ENCODE data around the gene NUP93.

Gene NUP93

GRCh38 chr16:56841659-56842058 lies 111.7 kb downstream of the NUP93 start:
- Histone ChIP-seq H3K4me3 (ENCODE audit: low read depth, low read length) (no peak overlapping the region), H3K9me3 (ENCODE audit: control insufficient read depth, insufficient read depth, low read depth, low read length) (no peaks in the 10 kb centered on the region), H3K4me1 (ENCODE audit: control insufficient read depth, insufficient read depth, low read length) (no peaks in the 10 kb centered on the region), H3K27ac (ENCODE audit: extremely low read depth, low read depth, low read length) (no peak overlapping the region), H3K36me3 (ENCODE audit: control insufficient read depth in 2 of 2, insufficient read depth in 1 of 2, low read length in 2 of 2) (peaks cover 15 to 87% of the 10 kb centered on the region in 2 experiments; a peak in 2 of 3 replicates)
- ChIA-PET CTCF (interaction anchor here (0.6 kb wide), 1 partner anchor 8 kb away, joined by 3 read pairs; no protein-coding TSS in a partner anchor), POLR2A (no interaction called here)
- no peak for TF ChIP-seq TSHZ1 (tag by site-specific recombination; IDR thresholded peaks at IDR 0.05; ENCODE audit: borderline replicate concordance)
- TF ChIP-seq, protein P1, sequence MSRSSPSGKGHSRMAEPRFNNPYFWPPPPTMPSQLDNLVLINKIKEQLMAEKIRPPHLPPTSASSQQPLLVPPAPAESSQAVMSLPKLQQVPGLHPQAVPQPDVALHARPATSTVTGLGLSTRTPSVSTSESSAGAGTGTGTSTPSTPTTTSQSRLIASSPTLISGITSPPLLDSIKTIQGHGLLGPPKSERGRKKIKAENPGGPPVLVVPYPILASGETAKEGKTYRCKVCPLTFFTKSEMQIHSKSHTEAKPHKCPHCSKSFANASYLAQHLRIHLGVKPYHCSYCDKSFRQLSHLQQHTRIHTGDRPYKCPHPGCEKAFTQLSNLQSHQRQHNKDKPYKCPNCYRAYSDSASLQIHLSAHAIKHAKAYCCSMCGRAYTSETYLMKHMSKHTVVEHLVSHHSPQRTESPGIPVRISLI (tag by site-specific recombination; IDR thresholded peaks at IDR 0.05), result no peak
- no peak for TF ChIP-seq SP7 (tag by site-specific recombination; IDR thresholded peaks at IDR 0.05)
- TF ChIP-seq ZNF248 (tag by site-specific recombination; IDR thresholded peaks at IDR 0.05), result no peak
- TF ChIP-seq ZNF112 (tag by site-specific recombination; IDR thresholded peaks at IDR 0.05), result no peak
- no peak for TF ChIP-seq PBX3 (CRISPR knock-in tag; IDR thresholded peaks at IDR 0.05)
- TF ChIP-seq ZNF843 (tag by site-specific recombination; IDR thresholded peaks at IDR 0.05), result no peak
- TF ChIP-seq, protein P2, sequence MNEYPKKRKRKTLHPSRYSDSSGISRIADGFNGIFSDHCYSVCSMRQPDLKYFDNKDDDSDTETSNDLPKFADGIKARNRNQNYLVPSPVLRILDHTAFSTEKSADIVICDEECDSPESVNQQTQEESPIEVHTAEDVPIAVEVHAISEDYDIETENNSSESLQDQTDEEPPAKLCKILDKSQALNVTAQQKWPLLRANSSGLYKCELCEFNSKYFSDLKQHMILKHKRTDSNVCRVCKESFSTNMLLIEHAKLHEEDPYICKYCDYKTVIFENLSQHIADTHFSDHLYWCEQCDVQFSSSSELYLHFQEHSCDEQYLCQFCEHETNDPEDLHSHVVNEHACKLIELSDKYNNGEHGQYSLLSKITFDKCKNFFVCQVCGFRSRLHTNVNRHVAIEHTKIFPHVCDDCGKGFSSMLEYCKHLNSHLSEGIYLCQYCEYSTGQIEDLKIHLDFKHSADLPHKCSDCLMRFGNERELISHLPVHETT (tag by site-specific recombination; IDR thresholded peaks at IDR 0.05), result no peak
- TF ChIP-seq ZNF354C (tag by site-specific recombination; IDR thresholded peaks at IDR 0.05; ENCODE audit: borderline replicate concordance, low read depth), result no peak
- TF ChIP-seq HOXC10 (CRISPR knock-in tag; IDR thresholded peaks at IDR 0.05), result no peak
- TF ChIP-seq ZFP3 (tag by site-specific recombination; IDR thresholded peaks at IDR 0.05; ENCODE audit: low read depth), result no peak
- no peak for TF ChIP-seq ZNF184 (tag by site-specific recombination; IDR thresholded peaks at IDR 0.05)
- no peak for TF ChIP-seq ZNF121 (tag by site-specific recombination; IDR thresholded peaks at IDR 0.05)
- no peak for TF ChIP-seq ZNF785 (tag by site-specific recombination; IDR thresholded peaks at IDR 0.05)
- TF ChIP-seq RBAK (tag by site-specific recombination; IDR thresholded peaks at IDR 0.05), result no peak
- no peak for TF ChIP-seq HOXD13 (CRISPR knock-in tag; IDR thresholded peaks at IDR 0.05; ENCODE audit: borderline replicate concordance)

DNA sequence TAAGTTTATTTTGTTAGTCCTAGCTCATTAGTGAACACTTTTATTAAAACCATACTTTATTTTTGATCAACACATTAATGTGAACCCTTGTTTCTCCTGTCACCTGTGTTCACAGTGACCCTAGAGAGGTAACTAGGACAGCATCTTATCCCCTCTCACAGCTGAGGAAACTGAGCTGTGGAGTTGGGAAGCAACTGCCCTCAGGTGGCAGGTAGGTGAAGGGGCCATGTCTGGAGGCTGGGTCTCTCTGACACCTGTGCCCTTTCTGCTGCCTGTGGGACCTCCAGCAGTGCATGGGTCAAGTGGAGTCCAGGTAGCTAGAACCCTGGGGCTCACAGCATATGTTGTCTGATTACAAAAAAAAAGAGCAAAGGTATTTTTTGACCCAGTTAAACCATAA lies 112.2 kb downstream of the NUP93 start:
- Histone ChIP-seq H3K27ac (ENCODE audit: extremely low read depth, low read depth, low read length) (no peak overlapping the region), H3K4me3 (ENCODE audit: low read depth, low read length) (no peak overlapping the region), H3K4me1 (ENCODE audit: control insufficient read depth, insufficient read depth, low read length) (no peaks in the 10 kb centered on the region), H3K36me3 (ENCODE audit: control insufficient read depth in 2 of 2, insufficient read depth in 1 of 2, low read length in 2 of 2) (peaks cover 15 to 82% of the 10 kb centered on the region in 2 experiments; a peak in 2 of 3 replicates), H3K9me3 (ENCODE audit: control insufficient read depth, insufficient read depth, low read depth, low read length) (no peaks in the 10 kb centered on the region)
- CTCF ChIA-PET, result interaction anchor here (0.6 kb wide), 1 partner anchor 9 kb away, joined by 3 read pairs; no protein-coding TSS in a partner anchor
- POLR2A ChIA-PET, result interaction anchor here (1.7 kb wide), 1 partner anchor 11 kb away, joined by 4 read pairs; no protein-coding TSS in a partner anchor
- TF ChIP-seq ZNF510 (tag by site-specific recombination; IDR thresholded peaks at IDR 0.05; ENCODE audit: insufficient replicate concordance) (no peak), ZNF202 (tag by site-specific recombination; IDR thresholded peaks at IDR 0.05; ENCODE audit: borderline replicate concordance) (no peak), ZNF585B (tag by site-specific recombination; IDR thresholded peaks at IDR 0.05) (no peak), ZNF473 (tag by site-specific recombination; IDR thresholded peaks at IDR 0.05) (no peak), ZNF621 (tag by site-specific recombination; IDR thresholded peaks at IDR 0.05) (no peak), YY2 (tag by site-specific recombination; IDR thresholded peaks at IDR 0.05) (no peak), MEIS1 (CRISPR knock-in tag; IDR thresholded peaks at IDR 0.05; ENCODE audit: borderline replicate concordance) (no peak)
- TF ChIP-seq, protein P3, sequence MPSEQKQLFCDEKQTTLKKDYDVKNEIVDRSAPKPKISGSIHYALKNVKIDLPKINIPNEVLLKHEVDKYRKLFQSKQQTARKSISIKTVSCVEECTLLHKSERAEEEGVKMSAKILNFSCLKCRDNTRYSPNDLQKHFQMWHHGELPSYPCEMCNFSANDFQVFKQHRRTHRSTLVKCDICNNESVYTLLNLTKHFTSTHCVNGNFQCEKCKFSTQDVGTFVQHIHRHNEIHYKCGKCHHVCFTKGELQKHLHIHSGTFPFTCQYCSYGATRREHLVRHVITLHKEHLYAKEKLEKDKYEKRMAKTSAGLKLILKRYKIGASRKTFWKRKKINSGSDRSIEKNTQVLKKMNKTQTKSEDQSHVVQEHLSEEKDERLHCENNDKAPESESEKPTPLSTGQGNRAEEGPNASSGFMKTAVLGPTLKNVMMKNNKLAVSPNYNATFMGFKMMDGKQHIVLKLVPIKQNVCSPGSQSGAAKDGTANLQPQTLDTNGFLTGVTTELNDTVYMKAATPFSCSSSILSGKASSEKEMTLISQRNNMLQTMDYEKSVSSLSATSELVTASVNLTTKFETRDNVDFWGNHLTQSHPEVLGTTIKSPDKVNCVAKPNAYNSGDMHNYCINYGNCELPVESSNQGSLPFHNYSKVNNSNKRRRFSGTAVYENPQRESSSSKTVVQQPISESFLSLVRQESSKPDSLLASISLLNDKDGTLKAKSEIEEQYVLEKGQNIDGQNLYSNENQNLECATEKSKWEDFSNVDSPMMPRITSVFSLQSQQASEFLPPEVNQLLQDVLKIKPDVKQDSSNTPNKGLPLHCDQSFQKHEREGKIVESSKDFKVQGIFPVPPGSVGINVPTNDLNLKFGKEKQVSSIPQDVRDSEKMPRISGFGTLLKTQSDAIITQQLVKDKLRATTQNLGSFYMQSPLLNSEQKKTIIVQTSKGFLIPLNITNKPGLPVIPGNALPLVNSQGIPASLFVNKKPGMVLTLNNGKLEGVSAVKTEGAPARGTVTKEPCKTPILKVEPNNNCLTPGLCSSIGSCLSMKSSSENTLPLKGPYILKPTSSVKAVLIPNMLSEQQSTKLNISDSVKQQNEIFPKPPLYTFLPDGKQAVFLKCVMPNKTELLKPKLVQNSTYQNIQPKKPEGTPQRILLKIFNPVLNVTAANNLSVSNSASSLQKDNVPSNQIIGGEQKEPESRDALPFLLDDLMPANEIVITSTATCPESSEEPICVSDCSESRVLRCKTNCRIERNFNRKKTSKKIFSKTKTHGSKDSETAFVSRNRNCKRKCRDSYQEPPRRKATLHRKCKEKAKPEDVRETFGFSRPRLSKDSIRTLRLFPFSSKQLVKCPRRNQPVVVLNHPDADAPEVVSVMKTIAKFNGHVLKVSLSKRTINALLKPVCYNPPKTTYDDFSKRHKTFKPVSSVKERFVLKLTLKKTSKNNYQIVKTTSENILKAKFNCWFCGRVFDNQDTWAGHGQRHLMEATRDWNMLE (tag by site-specific recombination; conservative IDR thresholded peaks at IDR 0.05; ENCODE audit: low read depth), result no peak

All from HEK293 (cell line).